Muscle of leg (tissue), 11 donors: ENCODE data around the gene DBT. TPM values are rescaled to one million over a fixed set of nuclear protein-coding genes. Genes with fewer than 3 reads are reported as not detected.

Experiments
- DNase-seq: peaks from one replicate; pipeline ENCODE4 v3.0.0; 2013
- H3K27ac ChIP-seq: one replicate; pipeline ENCODE4 v1.5.1; 2013; ENCODE audit warnings: mild to moderate bottlenecking, low read length, control low read depth
- H3K27me3 ChIP-seq: one replicate; pipeline ENCODE4 v1.6.1; 2013; ENCODE audit warnings: low read length; ENCODE audit not compliant: control insufficient read depth, insufficient read depth
- H3K36me3 ChIP-seq: one replicate; pipeline ENCODE4 v1.6.1; 2013; ENCODE audit warnings: low read length; ENCODE audit not compliant: control insufficient read depth, insufficient read depth
- H3K4me1 ChIP-seq: one replicate; pipeline ENCODE4 v1.6.1; 2013; ENCODE audit warnings: low read length; ENCODE audit not compliant: control insufficient read depth, insufficient read depth
- H3K4me3 ChIP-seq: one replicate; pipeline ENCODE4 v1.5.1; 2013; ENCODE audit warnings: low read length, control low read depth
- H3K9me3 ChIP-seq: replicated peaks from 2 replicates; pipeline ENCODE4 v1.6.1; 2013; ENCODE audit warnings: low read depth, low read length; ENCODE audit not compliant: control insufficient read depth
- WGBS: methylation state at CpG from one replicate; pipeline ENCODE4 v1.1.5; 2013; ENCODE audit warnings: missing lambda C conversion rate; ENCODE audit not compliant: insufficient coverage; 5-methylcytosine and 5-hydroxymethylcytosine counted together
- polyA plus RNA-seq, 8 donors: library from polyadenylated mRNA; unstranded; fragments of 120-200 nt; gene quantifications; one replicate each; pipeline versions ENCODE4 v1.2.1 to v1.2.3, GENCODE V29; 2013; ENCODE audit warnings: inconsistent platforms in 1 of 8, low replicate concordance in 1 of 8; ENCODE audit not compliant: insufficient read length in 8 of 8, insufficient read depth in 1 of 8
- total RNA-seq: library from RNA; stranded (reverse); fragments of 120-200 nt; gene quantifications from one replicate; pipeline ENCODE4 v1.2.4, GENCODE V29; 2013

The DBT gene
- total and polyA plus RNA-seq, 9 donors, result 5.8 to 10.9 (median 9.0) TPM

DNA sequence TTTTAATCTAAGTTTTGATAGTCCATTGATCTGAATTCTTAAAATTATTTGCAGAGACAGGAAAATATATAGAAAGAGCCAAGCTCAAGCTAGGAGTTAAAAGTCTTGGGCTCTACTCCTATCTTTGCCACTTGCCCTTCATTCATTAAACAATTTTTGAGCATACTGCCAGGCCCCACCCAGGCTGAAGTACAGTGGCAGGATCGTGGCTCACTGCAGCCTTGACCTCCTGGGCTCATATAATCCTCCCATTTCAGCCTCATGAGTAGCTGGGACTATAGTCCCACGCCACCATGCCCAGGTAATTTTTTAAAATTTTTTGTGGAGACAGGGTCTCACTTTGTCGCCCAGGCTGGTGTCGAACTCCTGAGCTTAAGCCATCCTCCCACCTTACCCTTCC is 108.4 kb downstream of the DBT start:
- H3K4me3 ChIP-seq, result no peak overlapping the region
- no peaks in the 10 kb centered on the region for H3K4me1 ChIP-seq
- no peak for DNase-seq
- no peaks in the 10 kb centered on the region for H3K9me3 ChIP-seq
- peaks cover 37% of the 10 kb centered on the region for H3K36me3 ChIP-seq
- H3K27me3 ChIP-seq, result no peaks in the 10 kb centered on the region
- no peak overlapping the region for H3K27ac ChIP-seq
- no CpG with 5 or more reads among the region's 4 CpGs for WGBS

- no peaks in the 10 kb centered on the region for H3K27me3 ChIP-seq
- no peaks in the 10 kb centered on the region for H3K9me3 ChIP-seq
- peaks cover 29% of the 10 kb centered on the region for H3K36me3 ChIP-seq
- peaks cover 2% of the 10 kb centered on the region for H3K4me1 ChIP-seq
- H3K4me3 ChIP-seq, result no peak overlapping the region
- WGBS, result no CpG with 5 or more reads among the region's 2 CpGs
- no peak overlapping the region for H3K27ac ChIP-seq
- DNase-seq, result no peak
Measured at GRCh38 chr1:100137602-100138001, 112.0 kb downstream of the DBT start.

Other genes with a start within 250 kb of the DBT start
- 3.4 TPM for gene SASS6, start 116.9 kb downstream of the DBT start, total RNA-seq
- gene SASS6, start 116.9 kb downstream of the DBT start, polyA plus RNA-seq, result 1 to 10 TPM; 3.1 to 5.0 (median 3.9) TPM
- gene TRMT13, start 116.7 kb downstream of the DBT start, total RNA-seq, result 15.3 TPM
- 10 to 100 TPM; 16.9 to 29.2 (median 20.1) TPM for gene TRMT13, start 116.7 kb downstream of the DBT start, polyA plus RNA-seq
- gene LRRC39, start 71.6 kb downstream of the DBT start, total RNA-seq, result 183 TPM
- 100 to 1,000 TPM; 127 to 229 (median 173) TPM for gene LRRC39, start 71.6 kb downstream of the DBT start, polyA plus RNA-seq
- 25.0 TPM for gene RTCA, start 16.4 kb upstream of the DBT start, total RNA-seq
- gene RTCA, start 16.4 kb upstream of the DBT start, polyA plus RNA-seq, result 10 to 100 TPM; 27.1 to 31.2 (median 29.0) TPM
- 6.6 TPM for gene CDC14A, start 102.7 kb upstream of the DBT start, total RNA-seq
- gene CDC14A, start 102.7 kb upstream of the DBT start, polyA plus RNA-seq, result 1 to 10 TPM; 3.8 to 5.9 (median 4.5) TPM